GM12892 (cell line): ENCODE measurements around the gene SRRT.

Experiments
- POLR2A ChIP-seq: IDR thresholded peaks from 2 replicates; pipeline ENCODE4 v1.6.1; 2011; ENCODE audit warnings: low read depth, low read length, control low read depth
- POLR2AphosphoS5 ChIP-seq: IDR thresholded peaks from 2 replicates; pipeline ENCODE4 v1.6.1; 2011; ENCODE audit warnings: low read depth, low read length, control low read depth

DNA sequence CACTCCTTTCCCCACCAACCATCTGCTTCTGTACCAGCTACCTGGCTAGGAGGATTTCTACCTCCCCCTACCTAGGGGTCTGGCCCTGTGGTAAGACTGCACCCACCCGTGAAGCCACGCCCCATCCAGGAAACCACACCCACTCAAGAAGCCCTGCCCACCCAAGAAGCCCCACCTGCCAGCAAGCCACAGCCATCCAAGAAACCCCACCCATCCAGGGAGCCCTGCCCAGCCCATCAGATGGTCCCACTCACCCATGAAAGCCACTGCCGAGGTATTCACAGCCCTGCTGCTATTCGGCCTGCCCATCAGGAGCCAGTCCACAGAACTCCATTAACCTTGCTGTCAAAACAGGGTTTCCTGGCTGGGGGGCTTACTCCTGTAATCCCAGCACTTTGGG is 58.8 kb downstream of the SRRT start:
- TF ChIP-seq POLR2A (no peak), POLR2AphosphoS5 (no peak)
